ENCODE data around the gene KRTAP10-1. TPM values are rescaled to one million over a fixed set of nuclear protein-coding genes. Genes with fewer than 3 reads are reported as not detected.

Gene KRTAP10-1, protein sequence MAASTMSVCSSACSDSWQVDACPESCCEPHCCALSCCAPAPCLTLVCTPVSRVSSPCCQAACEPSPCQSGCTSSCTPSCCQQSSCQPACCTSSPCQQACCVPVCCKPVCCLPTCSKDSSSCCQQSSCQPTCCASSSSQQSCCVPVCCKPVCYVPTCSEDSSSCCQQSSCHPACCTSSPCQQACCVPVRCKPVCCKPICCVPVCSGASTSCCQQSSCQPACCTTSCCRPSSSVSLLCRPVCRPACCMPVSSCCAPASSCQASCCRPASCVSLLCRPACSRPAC
- total RNA-seq (2014; rRNA removed; shearing (Covaris generic)): 0.13 TPM in 1 of 2 replicates, not detected in the other
- not detected in 2 replicates for total RNA-seq (2022)
- not detected for Bru-seq, nascent RNA
- not detected for BruChase-seq, experiment 1, labeled RNA remaining after a 6-hour chase
- not detected for BruChase-seq, experiment 2, labeled RNA remaining after a 2-hour chase
- long read RNA-seq: 0 reads

DNA sequence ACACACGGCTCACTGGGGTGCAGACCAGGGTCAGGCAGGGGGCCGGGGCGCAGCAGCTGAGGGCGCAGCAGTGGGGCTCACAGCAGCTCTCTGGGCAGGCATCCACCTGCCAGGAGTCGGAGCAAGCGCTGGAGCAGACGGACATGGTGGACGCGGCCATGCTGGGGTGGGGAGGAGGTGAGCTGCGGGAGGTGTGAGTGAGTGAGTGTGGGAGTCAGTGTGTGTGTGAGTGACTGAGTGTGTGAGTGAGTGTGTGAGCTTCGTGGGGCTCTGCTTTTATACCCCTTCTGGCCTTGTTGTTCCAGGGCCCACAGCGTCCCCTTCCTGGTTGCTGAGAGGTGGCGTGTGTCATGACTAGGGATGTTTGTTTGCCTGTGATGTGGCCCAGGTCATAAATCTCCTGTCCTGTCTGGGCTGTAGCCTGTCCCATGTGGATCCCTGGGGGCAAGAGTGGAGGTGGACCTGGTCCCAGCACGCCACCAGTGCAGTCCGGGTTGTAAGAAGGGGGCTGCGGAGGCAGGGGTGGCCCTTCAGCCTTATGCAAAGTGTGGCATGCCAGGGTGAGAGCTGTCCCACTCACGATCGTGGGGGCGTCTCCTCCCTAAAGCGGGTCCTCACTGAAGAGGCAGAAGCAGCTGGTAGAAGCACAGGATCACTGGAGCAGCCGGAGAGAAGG, at the start of gene KRTAP10-1:
TSS of gene KRTAP10-1 (minus strand) at position 205 of the 676 bp plus-strand sequence. CDS start at position 160, 45 bp downstream.
- Histone ChIP-seq H2AFZ (ENCODE audit: low read length) (no peak within 1 kb of the TSS), H3K36me3 (ENCODE audit: insufficient read depth, low read length) (no peaks in the 10 kb centered on the region), H3K4me2 (ENCODE audit: low read length) (no peak within 1 kb of the TSS), H3K9me3 (ENCODE audit: low read length) (peaks cover 9% of the 10 kb centered on the region; the same call in 1 of the 2 replicates), H4K20me1 (ENCODE audit: insufficient read depth, low read length) (no peaks in the 10 kb centered on the region), H3K4me3 (ENCODE audit: low read depth, low read length, poor library complexity, severe bottlenecking) (no peak within 1 kb of the TSS), H3K27ac (ENCODE audit: low read depth, low read length, poor library complexity, severe bottlenecking) (no peak within 1 kb of the TSS), H3K79me2 (ENCODE audit: insufficient read depth, low read depth, low read length) (no peaks in the 10 kb centered on the region), H3K9me2 (ENCODE audit: insufficient read depth, low read length) (no peaks in the 10 kb centered on the region), H3K4me1 (ENCODE audit: insufficient read depth, low read length, poor library complexity, severe bottlenecking) (no peaks in the 10 kb centered on the region)
- CTCF ChIA-PET (ENCODE audit: unreplicated experiment): no interaction called here
- POLR2A ChIA-PET: interaction anchor here (0.7 kb wide), 1 partner anchor 1241 kb away, joined by 3 read pairs; no protein-coding TSS in a partner anchor
- no TSS peak for BruUV-seq (replicated peaks)
- intact Hi-C loops (cut with micrococcal nuclease; ENCODE audit: unreplicated experiment): no loop called here
- no peak for DNase-seq (ENCODE audit: low spot score)
- no peak for TF ChIP-seq EZH2phosphoT487 (IDR thresholded peaks at IDR 0.05; ENCODE audit: borderline replicate concordance, low read depth, low read length)
- TF ChIP-seq, protein P1, sequence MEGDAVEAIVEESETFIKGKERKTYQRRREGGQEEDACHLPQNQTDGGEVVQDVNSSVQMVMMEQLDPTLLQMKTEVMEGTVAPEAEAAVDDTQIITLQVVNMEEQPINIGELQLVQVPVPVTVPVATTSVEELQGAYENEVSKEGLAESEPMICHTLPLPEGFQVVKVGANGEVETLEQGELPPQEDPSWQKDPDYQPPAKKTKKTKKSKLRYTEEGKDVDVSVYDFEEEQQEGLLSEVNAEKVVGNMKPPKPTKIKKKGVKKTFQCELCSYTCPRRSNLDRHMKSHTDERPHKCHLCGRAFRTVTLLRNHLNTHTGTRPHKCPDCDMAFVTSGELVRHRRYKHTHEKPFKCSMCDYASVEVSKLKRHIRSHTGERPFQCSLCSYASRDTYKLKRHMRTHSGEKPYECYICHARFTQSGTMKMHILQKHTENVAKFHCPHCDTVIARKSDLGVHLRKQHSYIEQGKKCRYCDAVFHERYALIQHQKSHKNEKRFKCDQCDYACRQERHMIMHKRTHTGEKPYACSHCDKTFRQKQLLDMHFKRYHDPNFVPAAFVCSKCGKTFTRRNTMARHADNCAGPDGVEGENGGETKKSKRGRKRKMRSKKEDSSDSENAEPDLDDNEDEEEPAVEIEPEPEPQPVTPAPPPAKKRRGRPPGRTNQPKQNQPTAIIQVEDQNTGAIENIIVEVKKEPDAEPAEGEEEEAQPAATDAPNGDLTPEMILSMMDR (conservative IDR thresholded peaks at IDR 0.05; ENCODE audit: low read length): no peak

DNA sequence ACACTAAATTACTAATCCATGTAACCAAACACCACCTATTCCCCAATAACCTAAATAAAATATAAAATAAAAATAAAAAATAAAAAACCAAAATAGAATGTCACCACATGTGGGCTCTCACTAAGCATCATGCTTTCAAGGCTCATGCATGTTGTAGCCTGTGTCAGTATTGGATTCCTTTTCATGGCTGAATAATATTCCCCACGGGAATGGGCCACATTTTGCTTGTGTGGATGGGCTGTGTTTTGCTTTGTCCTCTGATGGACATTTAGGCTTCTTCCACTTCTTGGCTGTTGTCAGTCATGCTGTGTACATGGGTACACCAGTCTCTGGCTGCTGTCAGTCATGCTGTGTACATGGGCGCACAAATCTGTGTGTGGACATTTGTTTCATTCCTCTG, 49.1 kb upstream of the KRTAP10-1 start:
- H4K20me1 ChIP-seq (ENCODE audit: insufficient read depth, low read length): no peaks in the 10 kb centered on the region
- intact Hi-C loops (cut with micrococcal nuclease; ENCODE audit: unreplicated experiment): no loop called here
- no peak overlapping the region for H3K4me3 ChIP-seq (ENCODE audit: low read depth, low read length, poor library complexity, severe bottlenecking)
- no peaks in the 10 kb centered on the region for H3K79me2 ChIP-seq (ENCODE audit: insufficient read depth, low read depth, low read length)
- no peak for TF ChIP-seq EZH2phosphoT487 (IDR thresholded peaks at IDR 0.05; ENCODE audit: borderline replicate concordance, low read depth, low read length)
- TF ChIP-seq, protein P1 (conservative IDR thresholded peaks at IDR 0.05; ENCODE audit: low read length): no peak
- no peaks in the 10 kb centered on the region for H3K36me3 ChIP-seq (ENCODE audit: insufficient read depth, low read length)
- H3K27ac ChIP-seq (ENCODE audit: low read depth, low read length, poor library complexity, severe bottlenecking): no peak overlapping the region
- POLR2A ChIA-PET: no interaction called here
- CTCF ChIA-PET (ENCODE audit: unreplicated experiment): no interaction called here
- BruUV-seq (replicated peaks): no TSS peak
- no peaks in the 10 kb centered on the region for H3K9me2 ChIP-seq (ENCODE audit: insufficient read depth, low read length)
- no peak overlapping the region for H3K4me2 ChIP-seq (ENCODE audit: low read length)
- no peak for DNase-seq (ENCODE audit: low spot score)
- H2AFZ ChIP-seq (ENCODE audit: low read length): no peak overlapping the region
- H3K4me1 ChIP-seq (ENCODE audit: insufficient read depth, low read length, poor library complexity, severe bottlenecking): no peaks in the 10 kb centered on the region
- no peaks in the 10 kb centered on the region for H3K9me3 ChIP-seq (ENCODE audit: low read length)

Measured in OCI-LY7 (cell line).